ENCODE data around the gene FAF1. TPM values are rescaled to one million over a fixed set of nuclear protein-coding genes. Genes with fewer than 3 reads are reported as not detected.

FAF1 gene
- total and polyA plus RNA-seq, 2 donors (not counting 1 experiment from before 2014, with no cell fraction given), result 39.6 to 40.0 TPM

- Histone ChIP-seq H3K36me3 (ENCODE audit: control insufficient read depth, insufficient read depth, low read length) (no peaks in the 10 kb centered on the region), H3K27ac (ENCODE audit: insufficient read depth, low read length) (no peak overlapping the region), H3K9me3 (ENCODE audit: control insufficient read depth, insufficient read depth, low read depth, low read length) (no peaks in the 10 kb centered on the region), H3K4me2 (ENCODE audit: extremely low read depth, insufficient read depth, low read length) (no peak overlapping the region), H4K20me1 (ENCODE audit: control insufficient read depth, extremely low read depth, insufficient read depth, low read length) (peaks cover 1% of the 10 kb centered on the region), H3K27me3 (ENCODE audit: control insufficient read depth, insufficient read depth, low read length) (peaks cover 69% of the 10 kb centered on the region), H3K79me2 (ENCODE audit: control insufficient read depth, insufficient read depth, low read length) (no peaks in the 10 kb centered on the region), H3K4me3 (replicated peaks in 1 of 4; ENCODE audit: control extremely low read depth in 1 of 4, insufficient read depth in 1 of 4, low read depth in 3 of 4, low read length in 4 of 4) (peak overlapping the region in 1 of 4 experiments; percentile 11), H3K9ac (ENCODE audit: insufficient read depth, low read length) (no peak overlapping the region), H2AFZ (ENCODE audit: low read length) (no peak overlapping the region), H3K4me1 (ENCODE audit: control insufficient read depth, extremely low read depth, insufficient read depth, low read length) (no peaks in the 10 kb centered on the region)
- no peak for TF ChIP-seq EZH2 (IDR thresholded peaks at IDR 0.05; ENCODE audit: low read length, missing control alignments)
- TF ChIP-seq CTCF (conservative IDR thresholded peaks at IDR 0.05 in 1 of 2, IDR thresholded peaks at IDR 0.05 in 1 of 2; ENCODE audit: low read depth in 1 of 2, low read length in 2 of 2), result no peak
- no peak for DNase-seq (ENCODE audit: low read depth in 2 of 2)
Measured at GRCh38 chr1:50430010-50430405, 530.1 kb downstream of the FAF1 start.

GRCh38 chr1:50427818-50428779, 532.0 kb downstream of the FAF1 start:
- TF ChIP-seq EZH2 (IDR thresholded peaks at IDR 0.05; ENCODE audit: low read length, missing control alignments) (peak; percentile 97), CTCF (conservative IDR thresholded peaks at IDR 0.05 in 1 of 2, IDR thresholded peaks at IDR 0.05 in 1 of 2; ENCODE audit: low read depth in 1 of 2, low read length in 2 of 2) (no peak)
- Histone ChIP-seq H2AFZ (ENCODE audit: low read length) (no peak overlapping the region), H3K27ac (ENCODE audit: insufficient read depth, low read length) (no peak overlapping the region), H3K9me3 (ENCODE audit: control insufficient read depth, insufficient read depth, low read depth, low read length) (no peaks in the 10 kb centered on the region), H3K9ac (ENCODE audit: insufficient read depth, low read length) (no peak overlapping the region), H4K20me1 (ENCODE audit: control insufficient read depth, extremely low read depth, insufficient read depth, low read length) (peaks cover under 1% of the 10 kb centered on the region), H3K4me2 (ENCODE audit: extremely low read depth, insufficient read depth, low read length) (no peak overlapping the region), H3K79me2 (ENCODE audit: control insufficient read depth, insufficient read depth, low read length) (no peaks in the 10 kb centered on the region), H3K4me1 (ENCODE audit: control insufficient read depth, extremely low read depth, insufficient read depth, low read length) (no peaks in the 10 kb centered on the region), H3K4me3 (replicated peaks in 1 of 4; ENCODE audit: control extremely low read depth in 1 of 4, insufficient read depth in 1 of 4, low read depth in 3 of 4, low read length in 4 of 4) (no peak overlapping the region), H3K36me3 (ENCODE audit: control insufficient read depth, insufficient read depth, low read length) (no peaks in the 10 kb centered on the region), H3K27me3 (ENCODE audit: control insufficient read depth, insufficient read depth, low read length) (peaks cover 88% of the 10 kb centered on the region)
- no peak for DNase-seq (ENCODE audit: low read depth in 2 of 2)

- Histone ChIP-seq H3K27me3 (ENCODE audit: control insufficient read depth, insufficient read depth, low read length) (peaks cover 94% of the 10 kb centered on the region), H3K79me2 (ENCODE audit: control insufficient read depth, insufficient read depth, low read length) (no peaks in the 10 kb centered on the region), H3K9ac (ENCODE audit: insufficient read depth, low read length) (no peak overlapping the region), H3K9me3 (ENCODE audit: control insufficient read depth, insufficient read depth, low read depth, low read length) (no peaks in the 10 kb centered on the region), H2AFZ (ENCODE audit: low read length) (no peak overlapping the region), H3K36me3 (ENCODE audit: control insufficient read depth, insufficient read depth, low read length) (no peaks in the 10 kb centered on the region), H3K27ac (ENCODE audit: insufficient read depth, low read length) (no peak overlapping the region), H3K4me1 (ENCODE audit: control insufficient read depth, extremely low read depth, insufficient read depth, low read length) (no peaks in the 10 kb centered on the region), H3K4me2 (ENCODE audit: extremely low read depth, insufficient read depth, low read length) (no peak overlapping the region), H4K20me1 (ENCODE audit: control insufficient read depth, extremely low read depth, insufficient read depth, low read length) (no peaks in the 10 kb centered on the region), H3K4me3 (replicated peaks in 1 of 4; ENCODE audit: control extremely low read depth in 1 of 4, insufficient read depth in 1 of 4, low read depth in 3 of 4, low read length in 4 of 4) (no peak overlapping the region)
- no peak for DNase-seq (ENCODE audit: low read depth in 2 of 2)
- TF ChIP-seq EZH2 (IDR thresholded peaks at IDR 0.05; ENCODE audit: low read length, missing control alignments) (peak; percentile 98), CTCF (conservative IDR thresholded peaks at IDR 0.05 in 1 of 2, IDR thresholded peaks at IDR 0.05 in 1 of 2; ENCODE audit: low read depth in 1 of 2, low read length in 2 of 2) (no peak)
Measured at GRCh38 chr1:50427086-50427817, 532.8 kb downstream of the FAF1 start.
